22Rv1 (cell line): Measurements from ENCODE around the gene DNER.
"Not testable (repeated sequence)": the region's sequence is repeated elsewhere in the genome, so short reads cannot be mapped to it uniquely, and the experiment has no call there.

Experiments used
- H3K27ac ChIP-seq: fragments of 450-650 bp; 2 replicates; pipeline ENCODE4 v1.5.1; 2017
- ZFX ChIP-seq: fragments of 450-650 bp; IDR thresholded peaks from 2 replicates; pipeline ENCODE4 v1.6.1; 2017; ENCODE audit warnings: antibody characterized with exemption, borderline replicate concordance
- TF ChIP-seq, protein P1 (sequence below): fragments of 450-650 bp; IDR thresholded peaks from 2 replicates; pipeline ENCODE4 v1.5.1; 2017; ENCODE audit warnings: mild to moderate bottlenecking

Gene DNER

DNA sequence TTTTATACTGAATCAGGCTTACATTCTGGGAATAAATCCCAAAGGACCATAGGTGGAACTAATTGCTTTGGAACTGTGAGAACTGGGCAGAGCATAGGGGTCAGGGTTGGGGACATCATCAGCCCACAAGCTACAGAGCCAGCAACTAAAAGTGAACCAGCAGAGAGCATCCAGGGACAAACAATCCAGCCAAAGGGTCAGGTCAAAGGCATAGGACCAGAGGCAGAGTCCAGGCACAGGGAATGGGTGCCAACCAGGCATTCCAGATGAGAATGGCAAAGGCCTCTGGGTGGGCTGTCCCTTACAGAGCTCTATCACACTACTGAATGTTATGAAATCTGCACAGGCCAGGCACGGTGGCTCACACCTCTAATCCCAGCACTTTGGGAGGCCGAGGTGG is 12.3 kb upstream of the DNER start:
- no peak overlapping the region for H3K27ac ChIP-seq
- TF ChIP-seq, protein P1, sequence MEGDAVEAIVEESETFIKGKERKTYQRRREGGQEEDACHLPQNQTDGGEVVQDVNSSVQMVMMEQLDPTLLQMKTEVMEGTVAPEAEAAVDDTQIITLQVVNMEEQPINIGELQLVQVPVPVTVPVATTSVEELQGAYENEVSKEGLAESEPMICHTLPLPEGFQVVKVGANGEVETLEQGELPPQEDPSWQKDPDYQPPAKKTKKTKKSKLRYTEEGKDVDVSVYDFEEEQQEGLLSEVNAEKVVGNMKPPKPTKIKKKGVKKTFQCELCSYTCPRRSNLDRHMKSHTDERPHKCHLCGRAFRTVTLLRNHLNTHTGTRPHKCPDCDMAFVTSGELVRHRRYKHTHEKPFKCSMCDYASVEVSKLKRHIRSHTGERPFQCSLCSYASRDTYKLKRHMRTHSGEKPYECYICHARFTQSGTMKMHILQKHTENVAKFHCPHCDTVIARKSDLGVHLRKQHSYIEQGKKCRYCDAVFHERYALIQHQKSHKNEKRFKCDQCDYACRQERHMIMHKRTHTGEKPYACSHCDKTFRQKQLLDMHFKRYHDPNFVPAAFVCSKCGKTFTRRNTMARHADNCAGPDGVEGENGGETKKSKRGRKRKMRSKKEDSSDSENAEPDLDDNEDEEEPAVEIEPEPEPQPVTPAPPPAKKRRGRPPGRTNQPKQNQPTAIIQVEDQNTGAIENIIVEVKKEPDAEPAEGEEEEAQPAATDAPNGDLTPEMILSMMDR: no peak
- no peak for TF ChIP-seq ZFX

DNA sequence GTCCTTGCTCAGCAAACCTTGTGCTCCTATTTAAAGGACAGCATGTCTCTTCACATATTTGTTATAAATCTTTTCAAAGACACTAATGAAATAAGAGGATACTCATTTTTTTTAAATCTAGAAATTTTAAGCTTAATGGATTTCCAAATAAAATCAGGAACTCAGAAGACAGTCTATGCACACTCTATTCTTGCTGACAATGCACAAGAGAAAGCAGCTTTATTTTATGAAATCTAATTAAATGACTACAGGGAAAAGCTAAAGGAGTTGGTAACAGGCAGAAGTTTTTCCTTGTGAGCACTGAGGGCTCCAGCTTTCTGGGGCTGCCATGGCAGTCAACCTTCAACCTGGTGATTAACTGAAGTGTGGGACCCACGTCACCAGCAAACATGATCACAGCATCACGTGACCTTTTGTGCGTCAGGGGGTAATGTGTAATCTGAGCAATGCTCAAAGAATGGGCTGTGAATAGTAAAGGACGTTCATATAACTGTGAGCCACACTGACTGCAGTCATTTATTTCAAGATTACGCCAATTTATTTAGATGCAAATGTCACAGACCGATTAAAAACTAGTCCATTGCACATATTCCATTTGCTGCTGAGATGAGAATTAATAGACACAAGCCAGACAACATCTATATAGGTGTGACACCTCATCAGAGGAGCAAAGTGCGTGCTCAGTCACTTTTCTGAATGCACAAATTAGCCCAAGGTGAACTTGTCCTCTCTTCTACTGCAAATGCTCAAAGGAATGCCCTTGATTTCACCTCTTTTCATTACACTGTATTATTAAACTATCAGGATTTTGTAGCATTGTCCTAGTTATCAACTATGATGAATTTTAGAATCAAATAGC is 11.6 kb upstream of the DNER start:
- no peak overlapping the region for H3K27ac ChIP-seq
- TF ChIP-seq, protein P1: no peak
- no peak for TF ChIP-seq ZFX

DNA sequence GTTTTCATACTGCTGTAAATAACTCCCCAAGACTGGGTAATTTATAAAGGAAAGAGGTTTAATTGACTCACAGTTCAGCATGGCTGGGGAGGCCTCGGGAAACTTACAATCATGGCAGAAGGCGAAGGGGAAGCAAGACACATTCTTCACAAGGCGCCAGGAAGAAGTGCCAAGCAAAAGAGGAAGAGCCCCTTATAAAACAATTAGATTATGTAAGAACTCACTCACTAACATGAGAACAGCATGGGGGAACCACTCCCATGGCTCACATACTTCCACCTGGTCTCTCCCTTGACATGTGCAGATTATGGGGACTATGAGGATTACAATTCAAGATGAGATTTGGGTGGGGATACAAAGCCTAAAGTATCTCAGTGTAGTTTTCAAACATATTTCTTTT is 8.8 kb upstream of the DNER start:
- H3K27ac ChIP-seq: not testable (repeated sequence)

DNA sequence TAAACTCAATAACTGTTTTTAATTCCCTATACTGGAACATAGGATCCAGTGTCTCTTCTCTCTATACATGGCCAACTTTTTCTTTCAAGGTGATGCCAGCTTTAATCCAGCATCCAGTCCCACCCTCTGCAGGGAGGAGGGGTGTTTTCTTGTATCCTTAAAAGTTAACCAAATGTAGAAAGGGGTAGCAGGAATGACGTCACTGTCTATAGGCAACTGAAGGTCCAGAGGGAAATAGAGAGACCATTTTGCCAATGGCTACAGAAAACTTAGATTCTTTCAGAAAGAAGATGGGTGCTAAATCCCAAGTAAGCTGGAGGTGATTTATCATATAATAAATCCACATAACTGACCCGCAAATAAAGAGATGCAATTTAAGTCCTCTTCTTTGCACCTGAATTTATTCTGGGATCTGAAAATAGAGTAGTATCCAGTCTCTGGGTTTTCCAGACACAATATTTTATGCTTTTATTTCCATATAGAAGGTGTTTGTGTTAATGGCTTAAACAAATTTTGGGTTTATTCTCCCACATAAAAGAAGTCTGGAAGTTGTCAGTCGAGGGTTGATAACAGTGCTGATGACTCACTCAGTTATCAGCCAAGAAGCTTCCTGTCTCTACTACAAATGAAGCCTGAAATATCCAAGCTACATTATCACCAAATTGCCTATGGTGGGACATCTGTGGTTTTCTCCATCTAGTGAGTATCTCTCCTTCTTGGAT is 5.7 kb upstream of the DNER start:
- H3K27ac ChIP-seq: no peak overlapping the region
- TF ChIP-seq ZFX: no peak
- TF ChIP-seq, protein P1: no peak

DNA sequence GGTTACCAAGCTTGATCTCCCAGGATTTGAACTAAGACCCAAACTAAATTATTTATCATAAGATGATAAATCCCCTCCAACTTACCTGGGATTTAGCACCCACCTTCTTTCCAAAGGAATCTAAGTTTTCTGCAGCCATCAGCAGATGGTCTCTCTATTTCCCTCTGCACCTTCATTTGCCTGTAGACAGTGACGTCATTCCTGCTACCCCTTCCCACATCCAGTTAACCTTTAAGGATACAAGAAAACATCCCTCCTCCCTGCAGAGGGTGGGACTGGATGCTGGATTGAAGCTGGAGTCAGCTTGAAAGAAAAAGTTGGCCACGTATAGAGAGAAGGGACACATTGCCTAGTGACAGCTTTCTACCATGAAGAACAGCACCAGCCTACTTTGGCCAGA is 3.7 kb upstream of the DNER start:
- TF ChIP-seq, protein P1: no peak
- TF ChIP-seq ZFX: no peak
- no peak overlapping the region for H3K27ac ChIP-seq

DNA sequence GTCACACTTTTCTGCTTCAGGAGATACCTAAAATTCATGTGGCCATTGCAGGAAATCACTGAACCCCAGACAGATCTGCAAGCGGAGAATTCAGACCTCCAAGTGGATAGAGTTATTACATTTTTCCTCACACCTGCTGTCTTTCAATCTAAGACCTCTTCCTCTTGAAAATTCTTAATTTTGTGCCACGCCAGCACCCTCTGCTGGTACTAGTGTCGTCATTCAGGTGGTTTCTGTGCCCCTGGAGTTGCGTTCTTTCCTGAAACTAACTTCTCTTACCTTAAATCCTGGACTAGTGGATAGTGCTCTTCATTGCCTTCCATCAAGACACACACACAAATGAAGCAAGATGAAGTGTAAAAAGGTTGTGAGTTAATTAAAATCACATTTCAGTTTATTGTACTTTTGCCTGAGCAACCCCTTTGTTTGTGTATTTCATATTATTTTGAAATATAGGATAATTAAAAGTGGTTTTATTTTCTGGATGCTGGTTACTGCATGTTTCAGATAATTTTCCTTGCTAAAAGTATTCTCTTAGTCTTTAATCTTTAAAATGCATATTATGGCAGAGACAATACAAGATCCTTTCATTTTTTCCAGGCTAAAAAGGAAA is 1.6 kb upstream of the DNER start:
- TF ChIP-seq, protein P1: peak; percentile 84
- no peak for TF ChIP-seq ZFX
- H3K27ac ChIP-seq: no peak overlapping the region

DNA sequence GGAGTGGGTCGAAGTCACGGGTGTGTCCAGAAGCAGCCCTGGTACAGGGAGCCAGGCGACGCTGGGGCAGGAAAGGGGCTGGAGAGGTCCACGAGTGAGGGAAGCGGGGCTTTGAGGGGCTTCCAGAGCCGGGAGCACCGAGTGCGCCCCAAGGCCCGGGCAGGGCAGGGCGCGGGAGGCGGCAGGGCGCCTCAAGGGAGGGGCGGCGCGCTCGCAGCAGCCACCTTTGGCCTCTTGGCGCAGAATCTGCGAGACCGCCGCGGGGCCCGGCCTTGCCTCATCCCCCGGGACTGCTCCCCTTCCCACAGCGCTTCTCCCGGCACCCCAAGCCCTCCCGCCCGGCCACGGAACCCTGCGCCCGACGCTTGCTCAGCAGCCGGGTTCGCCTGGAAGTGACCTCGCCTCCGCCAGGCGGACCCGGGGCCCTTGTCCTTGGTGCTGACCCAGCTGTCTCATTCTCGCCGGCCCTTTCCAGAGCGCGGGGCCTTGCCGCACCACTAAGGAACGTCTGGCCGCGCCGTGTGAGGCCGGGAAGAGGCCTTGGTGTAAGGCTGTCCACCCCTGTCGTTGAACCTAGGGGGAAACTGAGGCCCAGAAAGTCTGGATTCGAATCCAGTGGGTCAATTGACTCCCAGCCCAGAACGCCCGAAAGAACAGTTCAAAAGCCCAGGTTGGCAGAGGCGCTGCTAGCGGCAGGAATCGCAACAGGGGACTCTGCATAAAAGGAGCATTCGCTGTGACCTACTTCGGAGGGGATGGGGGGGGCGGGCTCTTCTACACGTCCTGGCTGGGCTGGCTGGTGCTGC is 584 bp upstream of the DNER start:
- H3K27ac ChIP-seq: no peak overlapping the region

More for the DNA sequence above, 584 bp upstream of the DNER start:
- TF ChIP-seq, protein P1: no peak
- TF ChIP-seq ZFX: no peak
